ENCODE results near the gene NCSTN. TPM values are rescaled to one million over a fixed set of nuclear protein-coding genes. Genes with fewer than 3 reads are reported as not detected.

NCSTN gene
- polyA plus RNA-seq, 1 donor: 132 TPM

GRCh38 chr1:160322831-160323230, 20.4 kb upstream of the NCSTN start:
- H3K4me3 ChIP-seq (ENCODE audit: low read length): no peak overlapping the region
- DNase-seq: no peak
- H3K27me3 ChIP-seq (ENCODE audit: control insufficient read depth, insufficient read depth, low read length): no peaks in the 10 kb centered on the region
- no peak overlapping the region for H3K27ac ChIP-seq (ENCODE audit: low read length)
- H3K9me3 ChIP-seq (ENCODE audit: control insufficient read depth, low read depth, low read length): no peaks in the 10 kb centered on the region
- no peaks in the 10 kb centered on the region for H3K4me1 ChIP-seq (ENCODE audit: control insufficient read depth, insufficient read depth, low read length)
- H3K36me3 ChIP-seq (ENCODE audit: control insufficient read depth, insufficient read depth, low read length): peaks cover 70% of the 10 kb centered on the region
- 100% methylated on average over 1 of the region's 6 CpGs for WGBS (ENCODE audit: insufficient coverage, low lambda C conversion rate)

- WGBS (ENCODE audit: insufficient coverage, low lambda C conversion rate): no CpG with 5 or more reads among the region's 4 CpGs
- H3K9me3 ChIP-seq (ENCODE audit: control insufficient read depth, low read depth, low read length): no peaks in the 10 kb centered on the region
- H3K36me3 ChIP-seq (ENCODE audit: control insufficient read depth, insufficient read depth, low read length): peaks cover 82% of the 10 kb centered on the region
- H3K27me3 ChIP-seq (ENCODE audit: control insufficient read depth, insufficient read depth, low read length): no peaks in the 10 kb centered on the region
- no peak overlapping the region for H3K27ac ChIP-seq (ENCODE audit: low read length)
- DNase-seq: no peak
- H3K4me1 ChIP-seq (ENCODE audit: control insufficient read depth, insufficient read depth, low read length): no peaks in the 10 kb centered on the region
- H3K4me3 ChIP-seq (ENCODE audit: low read length): no peak overlapping the region
Observed at GRCh38 chr1:160325252-160325651, 17.9 kb upstream of the NCSTN start.

GRCh38 chr1:160326418-160326817, 16.8 kb upstream of the NCSTN start:
- no CpG with 5 or more reads among the region's 5 CpGs for WGBS (ENCODE audit: insufficient coverage, low lambda C conversion rate)
- H3K9me3 ChIP-seq (ENCODE audit: control insufficient read depth, low read depth, low read length): no peaks in the 10 kb centered on the region
- no peak for DNase-seq
- no peak overlapping the region for H3K4me3 ChIP-seq (ENCODE audit: low read length)
- H3K36me3 ChIP-seq (ENCODE audit: control insufficient read depth, insufficient read depth, low read length): peaks cover 88% of the 10 kb centered on the region
- H3K4me1 ChIP-seq (ENCODE audit: control insufficient read depth, insufficient read depth, low read length): no peaks in the 10 kb centered on the region
- H3K27me3 ChIP-seq (ENCODE audit: control insufficient read depth, insufficient read depth, low read length): no peaks in the 10 kb centered on the region
- H3K27ac ChIP-seq (ENCODE audit: low read length): no peak overlapping the region

- no peaks in the 10 kb centered on the region for H3K4me1 ChIP-seq (ENCODE audit: control insufficient read depth, insufficient read depth, low read length)
- WGBS (ENCODE audit: insufficient coverage, low lambda C conversion rate): 100% methylated on average over 5 of the region's 8 CpGs
- H3K9me3 ChIP-seq (ENCODE audit: control insufficient read depth, low read depth, low read length): no peaks in the 10 kb centered on the region
Observed at GRCh38 chr1:160328184-160328583, 15.0 kb upstream of the NCSTN start.

GRCh38 chr1:160330119-160330518, 13.1 kb upstream of the NCSTN start:
- no peaks in the 10 kb centered on the region for H3K9me3 ChIP-seq (ENCODE audit: control insufficient read depth, low read depth, low read length)
- H3K27ac ChIP-seq (ENCODE audit: low read length): no peak overlapping the region
- peaks cover 90% of the 10 kb centered on the region for H3K36me3 ChIP-seq (ENCODE audit: control insufficient read depth, insufficient read depth, low read length)
- no peaks in the 10 kb centered on the region for H3K27me3 ChIP-seq (ENCODE audit: control insufficient read depth, insufficient read depth, low read length)
- no peak for DNase-seq
- no peak overlapping the region for H3K4me3 ChIP-seq (ENCODE audit: low read length)
- no peaks in the 10 kb centered on the region for H3K4me1 ChIP-seq (ENCODE audit: control insufficient read depth, insufficient read depth, low read length)

More at GRCh38 chr1:160328184-160328583, 15.0 kb upstream of the NCSTN start:
- H3K27me3 ChIP-seq (ENCODE audit: control insufficient read depth, insufficient read depth, low read length): no peaks in the 10 kb centered on the region
- peaks cover 86% of the 10 kb centered on the region for H3K36me3 ChIP-seq (ENCODE audit: control insufficient read depth, insufficient read depth, low read length)
- DNase-seq: no peak
- H3K4me3 ChIP-seq (ENCODE audit: low read length): no peak overlapping the region
- no peak overlapping the region for H3K27ac ChIP-seq (ENCODE audit: low read length)

GRCh38 chr1:160332516-160332915, 10.7 kb upstream of the NCSTN start:
- no peak overlapping the region for H3K27ac ChIP-seq (ENCODE audit: low read length)
- H3K4me3 ChIP-seq (ENCODE audit: low read length): no peak overlapping the region
- no peaks in the 10 kb centered on the region for H3K9me3 ChIP-seq (ENCODE audit: control insufficient read depth, low read depth, low read length)
- H3K36me3 ChIP-seq (ENCODE audit: control insufficient read depth, insufficient read depth, low read length): peaks cover 80% of the 10 kb centered on the region
- H3K4me1 ChIP-seq (ENCODE audit: control insufficient read depth, insufficient read depth, low read length): no peaks in the 10 kb centered on the region
- no peak for DNase-seq
- H3K27me3 ChIP-seq (ENCODE audit: control insufficient read depth, insufficient read depth, low read length): no peaks in the 10 kb centered on the region

GRCh38 chr1:160338580-160338979, 4.6 kb upstream of the NCSTN start:
- Histone ChIP-seq H3K27ac (ENCODE audit: low read length) (no peak overlapping the region), H3K4me1 (ENCODE audit: control insufficient read depth, insufficient read depth, low read length) (peaks cover 10% of the 10 kb centered on the region), H3K9me3 (ENCODE audit: control insufficient read depth, low read depth, low read length) (no peaks in the 10 kb centered on the region), H3K4me3 (ENCODE audit: low read length) (no peak overlapping the region), H3K36me3 (ENCODE audit: control insufficient read depth, insufficient read depth, low read length) (peaks cover 48% of the 10 kb centered on the region), H3K27me3 (ENCODE audit: control insufficient read depth, insufficient read depth, low read length) (no peaks in the 10 kb centered on the region)
- 96% methylated on average over 4 of the region's 4 CpGs for WGBS (ENCODE audit: insufficient coverage, low lambda C conversion rate)
- no peak for DNase-seq

- no peak overlapping the region for H3K27ac ChIP-seq (ENCODE audit: low read length)
- peaks cover 10% of the 10 kb centered on the region for H3K4me1 ChIP-seq (ENCODE audit: control insufficient read depth, insufficient read depth, low read length)
- no peak overlapping the region for H3K4me3 ChIP-seq (ENCODE audit: low read length)
- H3K36me3 ChIP-seq (ENCODE audit: control insufficient read depth, insufficient read depth, low read length): peaks cover 33% of the 10 kb centered on the region
- 93% methylated on average over 2 of the region's 3 CpGs for WGBS (ENCODE audit: insufficient coverage, low lambda C conversion rate)
- no peaks in the 10 kb centered on the region for H3K9me3 ChIP-seq (ENCODE audit: control insufficient read depth, low read depth, low read length)
- H3K27me3 ChIP-seq (ENCODE audit: control insufficient read depth, insufficient read depth, low read length): no peaks in the 10 kb centered on the region
- no peak for DNase-seq
Observed at GRCh38 chr1:160340146-160340545, 3.0 kb upstream of the NCSTN start.

- Histone ChIP-seq H3K36me3 (ENCODE audit: control insufficient read depth, insufficient read depth, low read length) (peaks cover 32% of the 10 kb centered on the region), H3K27me3 (ENCODE audit: control insufficient read depth, insufficient read depth, low read length) (no peaks in the 10 kb centered on the region), H3K9me3 (ENCODE audit: control insufficient read depth, low read depth, low read length) (no peaks in the 10 kb centered on the region), H3K4me3 (ENCODE audit: low read length) (no peak overlapping the region), H3K4me1 (ENCODE audit: control insufficient read depth, insufficient read depth, low read length) (peaks cover 10% of the 10 kb centered on the region), H3K27ac (ENCODE audit: low read length) (no peak overlapping the region)
- no peak for DNase-seq
- WGBS (ENCODE audit: insufficient coverage, low lambda C conversion rate): no CpG with 5 or more reads among the region's 2 CpGs
Observed at GRCh38 chr1:160340866-160341265, 2.3 kb upstream of the NCSTN start.

- H3K4me1 ChIP-seq (ENCODE audit: control insufficient read depth, insufficient read depth, low read length): peaks cover 10% of the 10 kb centered on the region
- DNase-seq: peak in 1 of 2 donors; percentile 75
- peak overlapping the region; percentile 86 for H3K4me3 ChIP-seq (ENCODE audit: low read length)
- no CpG with 5 or more reads among the region's 7 CpGs for WGBS (ENCODE audit: insufficient coverage, low lambda C conversion rate)
- peaks cover 42% of the 10 kb centered on the region for H3K36me3 ChIP-seq (ENCODE audit: control insufficient read depth, insufficient read depth, low read length)
- H3K27ac ChIP-seq (ENCODE audit: low read length): peak overlapping the region; percentile 90
- no peaks in the 10 kb centered on the region for H3K27me3 ChIP-seq (ENCODE audit: control insufficient read depth, insufficient read depth, low read length)
- H3K9me3 ChIP-seq (ENCODE audit: control insufficient read depth, low read depth, low read length): no peaks in the 10 kb centered on the region
Observed at GRCh38 chr1:160342526-160342925, 657 bp upstream of the NCSTN start.

GRCh38 chr1:160344241-160344640, 1.1 kb downstream of the NCSTN start:
- 67% methylated on average over 1 of the region's 3 CpGs for WGBS (ENCODE audit: insufficient coverage, low lambda C conversion rate)
- H3K36me3 ChIP-seq (ENCODE audit: control insufficient read depth, insufficient read depth, low read length): peaks cover 44% of the 10 kb centered on the region
- no peaks in the 10 kb centered on the region for H3K27me3 ChIP-seq (ENCODE audit: control insufficient read depth, insufficient read depth, low read length)
- H3K4me1 ChIP-seq (ENCODE audit: control insufficient read depth, insufficient read depth, low read length): peaks cover 10% of the 10 kb centered on the region
- H3K27ac ChIP-seq (ENCODE audit: low read length): peak overlapping the region; percentile 90
- peak; percentile 22 to 60 for DNase-seq
- H3K4me3 ChIP-seq (ENCODE audit: low read length): peak overlapping the region; percentile 86
- no peaks in the 10 kb centered on the region for H3K9me3 ChIP-seq (ENCODE audit: control insufficient read depth, low read depth, low read length)
